Transverse colon (tissue), 4 donors: ENCODE data around the gene REN. TPM values are rescaled to one million over a fixed set of nuclear protein-coding genes. Genes with fewer than 3 reads are reported as not detected.

Source experiments
- DNase-seq: peaks from one replicate; pipeline ENCODE4 v3.0.0-alpha.2; 2019
- H3K27ac ChIP-seq, 4 donors: fragments of 200-600 bp; sonication (generic); 2 replicates each; pipeline ENCODE4 v1.5.1; 2016 to 2018; ENCODE audit warnings: inconsistent platforms in 4 of 4
- H3K27me3 ChIP-seq: fragments of 200-600 bp; sonication (generic); 2 replicates; pipeline ENCODE4 v1.5.1; 2017; ENCODE audit warnings: inconsistent platforms
- H3K36me3 ChIP-seq, 4 donors: fragments of 200-600 bp; sonication (generic); 2 replicates each; pipeline ENCODE4 v1.5.1; 2017 to 2019; ENCODE audit warnings: inconsistent platforms in 4 of 4
- H3K4me1 ChIP-seq, 4 donors: fragments of 200-600 bp; sonication (generic); 2 replicates each; pipeline ENCODE4 v1.5.1; 2017 to 2020; ENCODE audit warnings: inconsistent platforms in 4 of 4
- H3K4me3 ChIP-seq, 4 donors: fragments of 200-600 bp; sonication (generic); 1 replicate in 1 of 4; 2 replicates in 3 of 4; pipeline versions ENCODE4 v1.5.1 to v1.6.1; 2017 to 2019; ENCODE audit warnings: inconsistent platforms in 4 of 4
- H3K9me3 ChIP-seq, 2 donors: fragments of 200-600 bp; sonication (generic); 2 replicates each; pipeline ENCODE4 v1.5.1; 2017 to 2019; ENCODE audit warnings: inconsistent platforms in 2 of 2
- EP300 ChIP-seq: sonication (generic); formaldehyde crosslinking; IDR thresholded peaks from one replicate; pipeline ENCODE4 v1.6.1; 2017; ENCODE audit warnings: antibody characterized with exemption, low read depth
- POLR2A ChIP-seq: fragments of 450-650 bp; IDR thresholded peaks from one replicate; pipeline ENCODE4 v1.6.1; 2016; ENCODE audit warnings: antibody characterized with exemption, mild to moderate bottlenecking, moderate library complexity
- POLR2AphosphoS5 ChIP-seq, 3 donors: sonication (generic); formaldehyde crosslinking; IDR thresholded peaks; one replicate each; pipeline ENCODE4 v1.6.1; 2016; ENCODE audit warnings: antibody characterized with exemption in 3 of 3
- WGBS, 2 donors: methylation state at CpG; one replicate each; pipeline ENCODE4 v1.1.5; 2018; ENCODE audit warnings: low coverage in 1 of 2; 5-methylcytosine and 5-hydroxymethylcytosine counted together
- in situ Hi-C, 4 donors: fragments of 200-750 bp; cut with MboI; loops; one replicate each; pipeline versions ENCODE4 v1.15.0 to v1.15.1; 2017; ENCODE audit warnings: low sequenced_read_pairs in 3 of 4, low pct_ligation_motif_present in 1 of 4, low pct_unique_long_range_greater_than_20kb in 1 of 4
- intact Hi-C: fragments of 100-400 bp; cut with DNase I; formaldehyde crosslinking; loops from one replicate; pipeline ENCODE4 v1.15.1; 2023; ENCODE audit warnings: low total_unique reads
- total RNA-seq, 4 donors: library from RNA; depleted of rRNA; stranded (reverse); fragments of >200 nt; gene quantifications; one replicate each; pipeline ENCODE4 v1.1.0, GENCODE V29; 2016
- TF ChIP-seq, protein P1 (sequence below), 5 experiments: fragments of 200-600 bp in 3 of 5; fragments of 450-650 bp in 2 of 5; sonication (generic) in 3 of 5; IDR thresholded peaks; 1 replicate in 2 of 5; 2 replicates in 3 of 5; pipeline ENCODE4 v1.5.1; 2016 to 2017; ENCODE audit warnings: antibody characterized with exemption in 5 of 5, inconsistent platforms in 3 of 5, mild to moderate bottlenecking in 2 of 5, moderate library complexity in 1 of 5

REN gene
- total RNA-seq, 4 donors from 2014 or later, result 2.7 TPM; not detected in 3

DNA sequence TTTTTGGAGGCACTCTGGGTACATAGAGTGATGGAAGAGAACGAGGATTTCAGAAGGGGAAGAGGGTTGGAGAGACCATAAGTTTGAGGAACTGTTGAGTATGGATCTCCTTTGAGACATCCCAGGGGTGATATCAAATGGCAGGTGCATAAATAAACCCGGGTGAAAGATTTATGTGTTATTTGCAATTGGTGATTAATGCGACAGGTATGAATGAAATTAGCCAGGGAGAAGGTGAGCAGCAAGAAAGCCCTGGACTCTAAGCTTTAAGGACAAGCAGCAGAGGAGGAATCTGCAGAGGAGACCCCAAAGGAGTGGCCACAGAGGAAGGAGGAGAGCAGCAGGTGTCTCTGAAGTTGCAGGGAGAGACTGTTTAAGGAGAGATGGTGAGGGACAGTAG, 8.8 kb upstream of the REN start:
- DNase-seq, result no peak
- peaks cover 0 to 5% of the 10 kb centered on the region in 2 donors for H3K9me3 ChIP-seq
- intact Hi-C loops, result no loop called here
- H3K27ac ChIP-seq, result no peak overlapping the region
- peaks cover 10% of the 10 kb centered on the region for H3K27me3 ChIP-seq
- 56 to 70% methylated on average over 3 of the region's 3 CpGs for WGBS, 2 donors
- TF ChIP-seq EP300 (no peak), POLR2A (no peak), POLR2AphosphoS5 (IDR thresholded peaks at IDR 0.05) (no peak)
- TF ChIP-seq, protein P1, sequence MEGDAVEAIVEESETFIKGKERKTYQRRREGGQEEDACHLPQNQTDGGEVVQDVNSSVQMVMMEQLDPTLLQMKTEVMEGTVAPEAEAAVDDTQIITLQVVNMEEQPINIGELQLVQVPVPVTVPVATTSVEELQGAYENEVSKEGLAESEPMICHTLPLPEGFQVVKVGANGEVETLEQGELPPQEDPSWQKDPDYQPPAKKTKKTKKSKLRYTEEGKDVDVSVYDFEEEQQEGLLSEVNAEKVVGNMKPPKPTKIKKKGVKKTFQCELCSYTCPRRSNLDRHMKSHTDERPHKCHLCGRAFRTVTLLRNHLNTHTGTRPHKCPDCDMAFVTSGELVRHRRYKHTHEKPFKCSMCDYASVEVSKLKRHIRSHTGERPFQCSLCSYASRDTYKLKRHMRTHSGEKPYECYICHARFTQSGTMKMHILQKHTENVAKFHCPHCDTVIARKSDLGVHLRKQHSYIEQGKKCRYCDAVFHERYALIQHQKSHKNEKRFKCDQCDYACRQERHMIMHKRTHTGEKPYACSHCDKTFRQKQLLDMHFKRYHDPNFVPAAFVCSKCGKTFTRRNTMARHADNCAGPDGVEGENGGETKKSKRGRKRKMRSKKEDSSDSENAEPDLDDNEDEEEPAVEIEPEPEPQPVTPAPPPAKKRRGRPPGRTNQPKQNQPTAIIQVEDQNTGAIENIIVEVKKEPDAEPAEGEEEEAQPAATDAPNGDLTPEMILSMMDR (IDR thresholded peaks at IDR 0.05), result no peak
- no peaks in the 10 kb centered on the region for H3K4me1 ChIP-seq
- in situ Hi-C loops, result no loop called here
- H3K36me3 ChIP-seq, result no peaks in the 10 kb centered on the region
- no peak overlapping the region for H3K4me3 ChIP-seq

GRCh38 chr1:204172404-204173029, 6.4 kb upstream of the REN start:
- WGBS, 2 donors, result 80 to 87% methylated on average over 1 to 2 of the region's 2 CpGs
- in situ Hi-C loops (no loop called here), intact Hi-C loops (no loop called here)
- Histone ChIP-seq H3K4me1 (no peaks in the 10 kb centered on the region), H3K27me3 (peaks cover 10% of the 10 kb centered on the region), H3K36me3 (no peaks in the 10 kb centered on the region), H3K9me3 (peaks cover 5 to 6% of the 10 kb centered on the region in 2 donors), H3K27ac (no peak overlapping the region), H3K4me3 (no peak overlapping the region)
- no peak for DNase-seq
- TF ChIP-seq POLR2AphosphoS5 (IDR thresholded peaks at IDR 0.05), result no peak
- TF ChIP-seq POLR2A, result no peak
- TF ChIP-seq, protein P1 (IDR thresholded peaks at IDR 0.05), result no peak
- no peak for TF ChIP-seq EP300

- in situ Hi-C loops (no loop called here), intact Hi-C loops (no loop called here)
- Histone ChIP-seq H3K4me3 (no peak overlapping the region), H3K4me1 (no peaks in the 10 kb centered on the region), H3K36me3 (no peaks in the 10 kb centered on the region), H3K27ac (no peak overlapping the region), H3K27me3 (peaks cover 10% of the 10 kb centered on the region), H3K9me3 (peaks cover 5 to 6% of the 10 kb centered on the region in 2 donors)
- 54 to 57% methylated on average over 4 of the region's 4 CpGs for WGBS, 2 donors
- TF ChIP-seq POLR2AphosphoS5 (IDR thresholded peaks at IDR 0.05), result no peak
- TF ChIP-seq EP300, result no peak
- TF ChIP-seq POLR2A, result no peak
- TF ChIP-seq, protein P1 (IDR thresholded peaks at IDR 0.05), result no peak
- no peak for DNase-seq
Observed at GRCh38 chr1:204171751-204172178, 5.6 kb upstream of the REN start.

- peaks cover 10% of the 10 kb centered on the region for H3K27me3 ChIP-seq
- in situ Hi-C loops, result no loop called here
Observed at GRCh38 chr1:204170494-204171155, 4.5 kb upstream of the REN start.

More at GRCh38 chr1:204170494-204171155, 4.5 kb upstream of the REN start:
- no peak overlapping the region for H3K27ac ChIP-seq
- 93% methylated on average over 3 of the region's 3 CpGs; no CpG with 5 or more reads in 1 of the 2 donors for WGBS, 2 donors
- H3K36me3 ChIP-seq, result no peaks in the 10 kb centered on the region
- no peak for DNase-seq
- H3K4me3 ChIP-seq, result no peak overlapping the region
- intact Hi-C loops, result no loop called here
- H3K4me1 ChIP-seq, result no peaks in the 10 kb centered on the region
- peaks cover 5 to 6% of the 10 kb centered on the region in 2 donors for H3K9me3 ChIP-seq
- no peak for TF ChIP-seq POLR2A
- no peak for TF ChIP-seq EP300
- TF ChIP-seq, protein P1 (IDR thresholded peaks at IDR 0.05), result no peak
- no peak for TF ChIP-seq POLR2AphosphoS5 (IDR thresholded peaks at IDR 0.05)
